ENCODE measurements around the gene ITGAD. TPM values are rescaled to one million over a fixed set of nuclear protein-coding genes. Genes with fewer than 3 reads are reported as not detected.

The ITGAD gene
- total and polyA plus RNA-seq, 2 of the 13 experiments (the other 11 are each of a cell fraction or from before 2014, with no cell fraction given) = not detected

GRCh38 chr16:31363721-31364120 is 29.4 kb upstream of the ITGAD start (continued):
- no peak for TF ChIP-seq SNAPC4 (CRISPR knock-in tag; IDR thresholded peaks at IDR 0.05)

- H3K27me3 ChIP-seq (ENCODE audit: control insufficient read depth in 1 of 2, insufficient read depth in 2 of 2, low read length in 2 of 2) = peaks cover 0 to 37% of the 10 kb centered on the region in 2 experiments; a peak in 2 of 5 replicates
- H3K4me1 ChIP-seq (ENCODE audit: insufficient read depth, low read length) = no peaks in the 10 kb centered on the region
- POLR2A ChIA-PET = interaction anchor here (0.6 kb wide), 1 partner anchor 130 kb away, joined by 3 read pairs; no protein-coding TSS in a partner anchor
- TF ChIP-seq ATF7 (IDR thresholded peaks at IDR 0.05) = 0 out of 2 replicates have a peak, but pooled peaks have one; percentile 16
- no peak for TF ChIP-seq ATF7 (CRISPR knock-in tag; IDR thresholded peaks at IDR 0.05)
- TF ChIP-seq MXD1 (CRISPR knock-in tag; IDR thresholded peaks at IDR 0.05) = no peak
- no peak for TF ChIP-seq MYPOP (CRISPR knock-in tag; IDR thresholded peaks at IDR 0.05)
- WGBS (ENCODE audit: low lambda C conversion rate) = 20% methylated on average over 6 of the region's 6 CpGs
- H3K9me3 ChIP-seq (ENCODE audit: low read length) = no peaks in the 10 kb centered on the region
- no peak overlapping the region for H2AFZ ChIP-seq (ENCODE audit: low read length)
- H3K36me3 ChIP-seq (replicated peaks in 1 of 2; ENCODE audit: control insufficient read depth in 1 of 2, insufficient read depth in 2 of 2, low read length in 2 of 2) = no peaks in the 10 kb centered on the region
- H4K20me1 ChIP-seq (ENCODE audit: insufficient read depth, low read length) = no peaks in the 10 kb centered on the region; the same call in 1 of the 2 replicates
- in situ Hi-C loops (cut with HindIII; ENCODE audit: extremely low pct_ligation_motif_present, low pct_unique_long_range_greater_than_20kb) (no loop called here), intact Hi-C loops (cut with micrococcal nuclease; ENCODE audit: unreplicated experiment) (no loop called here)
- CTCF ChIA-PET (ENCODE audit: low intra/inter-chr PET ratio, low total read pairs) = no interaction called here
- H3K27ac ChIP-seq (ENCODE audit: extremely low read length, insufficient read depth, low read length) = no peak overlapping the region
- DNase-seq (ENCODE audit: low spot score) (no peak), ATAC-seq (no peak), FAIRE-seq (no peak)
- H3K79me2 ChIP-seq (ENCODE audit: insufficient read depth, low read length) = no peaks in the 10 kb centered on the region
- no TSS peak for BruUV-seq (replicated peaks)
- no peak overlapping the region for H3K4me2 ChIP-seq (ENCODE audit: low read depth, low read length)
- no peak overlapping the region for H3K9ac ChIP-seq (ENCODE audit: insufficient read depth, low read depth, low read length)
- H3K4me3 ChIP-seq (replicated peaks in 1 of 3; ENCODE audit: insufficient read depth in 1 of 3, low read depth in 2 of 3, low read length in 3 of 3) = no peak overlapping the region
Observed at GRCh38 chr16:31364421-31364820, 28.7 kb upstream of the ITGAD start.

Data from HepG2 (cell line).